Measurements from ENCODE around the gene FKBP1B.

Gene FKBP1B

DNA sequence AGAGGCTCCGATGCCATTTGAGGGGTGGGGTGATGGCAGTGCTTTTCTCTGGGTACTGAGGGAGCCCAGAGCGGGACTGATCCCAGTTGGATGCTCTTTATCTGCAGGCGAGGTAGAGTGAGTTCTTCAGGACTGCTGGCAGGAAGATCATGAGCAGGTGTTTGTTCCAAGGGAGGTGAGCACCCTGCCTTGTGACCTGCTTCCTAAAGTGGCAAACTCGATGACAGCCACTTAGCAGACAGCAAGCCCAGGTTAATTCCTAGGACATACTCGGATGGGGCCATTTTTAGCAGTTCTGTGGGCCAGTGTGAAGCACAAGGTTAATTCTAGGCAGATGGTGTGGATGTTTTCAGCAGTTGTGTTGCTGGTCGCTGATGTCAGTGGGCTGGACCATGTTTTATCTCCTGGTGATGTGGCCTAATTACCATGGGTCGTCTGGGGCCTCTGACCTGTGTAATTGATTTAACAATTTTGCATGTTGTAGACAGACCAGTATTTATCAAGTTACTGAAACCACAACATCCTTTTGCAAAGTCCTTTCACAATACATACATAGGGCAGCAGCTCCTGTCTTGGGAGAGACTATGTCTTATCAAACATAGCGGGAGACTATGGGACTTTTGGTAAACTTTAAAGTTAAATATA, 4.9 kb downstream of the FKBP1B start:
- H3K4me3 ChIP-seq (ENCODE audit: low read depth, low read length): no peak overlapping the region
- DNase-seq (ENCODE audit: low read depth, low spot score): no peak
- POLR2A ChIA-PET: no interaction called here
- CTCF ChIA-PET: interaction anchor here (1.5 kb wide), 1 partner anchor 10 kb away, joined by 3 read pairs; no protein-coding TSS in a partner anchor
- TF ChIP-seq CTCF (IDR thresholded peaks at IDR 0.05; ENCODE audit: insufficient read depth, low read length, missing control alignments): no peak

GRCh38 chr2:24055750-24056149, 6.2 kb downstream of the FKBP1B start:
- DNase-seq (ENCODE audit: low read depth, low spot score): no peak
- TF ChIP-seq CTCF (IDR thresholded peaks at IDR 0.05; ENCODE audit: insufficient read depth, low read length, missing control alignments): no peak
- POLR2A ChIA-PET: no interaction called here
- CTCF ChIA-PET: interaction anchor here (1.5 kb wide), 1 partner anchor 9 kb away, joined by 3 read pairs; no protein-coding TSS in a partner anchor
- no peak overlapping the region for H3K4me3 ChIP-seq (ENCODE audit: low read depth, low read length)

GRCh38 chr2:24058564-24059271, 9.2 kb downstream of the FKBP1B start:
- ChIA-PET POLR2A (no interaction called here), CTCF (interaction anchor here (1.2 to 5.5 kb wide), 3 partner anchors 11 to 234 kb away, joined by 3 to 36 read pairs (median 9); partner anchors contain the start of genes ATAD2B and WDCP)
- H3K4me3 ChIP-seq (ENCODE audit: low read depth, low read length): no peak overlapping the region
- no peak for TF ChIP-seq CTCF (IDR thresholded peaks at IDR 0.05; ENCODE audit: insufficient read depth, low read length, missing control alignments)
- no peak for DNase-seq (ENCODE audit: low read depth, low spot score)

- DNase-seq (ENCODE audit: low read depth, low spot score): no peak
- H3K4me3 ChIP-seq (ENCODE audit: low read depth, low read length): no peak overlapping the region
- ChIA-PET POLR2A (no interaction called here), CTCF (interaction anchor here (1.5 to 2.8 kb wide), 3 partner anchors 15 to 241 kb away, joined by 6 to 11 read pairs (median 8); no protein-coding TSS in a partner anchor)
- TF ChIP-seq CTCF (IDR thresholded peaks at IDR 0.05; ENCODE audit: insufficient read depth, low read length, missing control alignments): no peak
Observed at GRCh38 chr2:24065341-24065740, 15.8 kb downstream of the FKBP1B start.

GRCh38 chr2:24072259-24072658, 22.7 kb downstream of the FKBP1B start:
- POLR2A ChIA-PET: no interaction called here
- DNase-seq (ENCODE audit: low read depth, low spot score): no peak
- CTCF ChIA-PET: interaction anchor here (1.2 to 2.3 kb wide), 3 partner anchors 11 to 247 kb away, joined by 5 to 12 read pairs (median 7); partner anchors contain the start of gene TP53I3
- TF ChIP-seq CTCF (IDR thresholded peaks at IDR 0.05; ENCODE audit: insufficient read depth, low read length, missing control alignments): no peak
- H3K4me3 ChIP-seq (ENCODE audit: low read depth, low read length): no peak overlapping the region

- DNase-seq (ENCODE audit: low read depth, low spot score): no peak
- ChIA-PET POLR2A (no interaction called here), CTCF (interaction anchor here (0.8 to 2.3 kb wide), 5 partner anchors 10 to 249 kb away, joined by 3 to 12 read pairs (median 6); partner anchors contain the start of gene ATAD2B)
- no peak overlapping the region for H3K4me3 ChIP-seq (ENCODE audit: low read depth, low read length)
- no peak for TF ChIP-seq CTCF (IDR thresholded peaks at IDR 0.05; ENCODE audit: insufficient read depth, low read length, missing control alignments)
Observed at GRCh38 chr2:24073816-24074215, 24.3 kb downstream of the FKBP1B start.
